B cell (primary cell): ENCODE results near the gene ZNF385A. TPM values are rescaled to one million over a fixed set of nuclear protein-coding genes. Genes with fewer than 3 reads are reported as not detected.

Experiments used
- ATAC-seq: fragments of 200-7000 bp; cut with Tn5 transposase; one replicate; pipeline ENCODE4 v1.10.0; 2021; ENCODE audit warnings: low read depth, mild to moderate bottlenecking, moderate number of reproducible peaks, moderate library complexity
- CTCF ChIA-PET: fragments of 350-600 bp; sonication (Branson Sonifier 250); formaldehyde crosslinking; loops from one replicate; lab custom pipeline; 2021; ENCODE audit warnings: antibody characterized with exemption, inconsistent platforms; lab: Charles Lee
- POLR2A ChIA-PET: fragments of 350-600 bp; sonication (Branson Sonifier 250); formaldehyde crosslinking; loops from one replicate; lab custom pipeline; 2021; ENCODE audit warnings: antibody characterized with exemption; lab: Charles Lee
- DNase-seq: peaks from one replicate; pipeline ENCODE4 v3.0.0; 2013
- H2AFZ ChIP-seq: 2 replicates; pipeline ENCODE4 v1.6.1; 2012; ENCODE audit warnings: mild to moderate bottlenecking, low read depth, low read length; ENCODE audit not compliant: insufficient read depth, poor library complexity, severe bottlenecking
- H3K27ac ChIP-seq, 2 donors: 1 replicate in 1 of 2; 2 replicates in 1 of 2; pipeline ENCODE4 v1.5.1; 2012 to 2013; ENCODE audit warnings: low read length in 2 of 2, mild to moderate bottlenecking in 2 of 2, moderate library complexity in 1 of 2
- H3K27me3 ChIP-seq, 4 experiments: fragments of 200-600 bp in 1 of 4; sonication (generic) in 1 of 4; replicated peaks in 1 of 4; 1 replicate in 2 of 4; 2 replicates in 2 of 4; pipeline versions ENCODE4 v1.6.1 to v1.7.0; 2013 to 2016; ENCODE audit warnings: low read length in 3 of 4, mild to moderate bottlenecking in 2 of 4, mixed read lengths in 1 of 4, moderate library complexity in 1 of 4; ENCODE audit not compliant: insufficient read depth in 4 of 4, control insufficient read depth in 3 of 4; ENCODE audit errors: control extremely low read depth in 1 of 4
- H3K36me3 ChIP-seq, 2 experiments: replicated peaks in 1 of 2; 1 replicate in 1 of 2; 2 replicates in 1 of 2; pipeline versions ENCODE4 v1.6.1 to v1.7.1; 2013; ENCODE audit warnings: low read length in 1 of 2; ENCODE audit not compliant: insufficient read depth in 2 of 2, control insufficient read depth in 1 of 2; ENCODE audit errors: control extremely low read depth in 1 of 2, extremely low read depth in 1 of 2
- H3K4me1 ChIP-seq, 2 donors: fragments of 200-600 bp in 1 of 2; sonication (generic) in 1 of 2; 1 replicate in 1 of 2; 2 replicates in 1 of 2; pipeline versions ENCODE4 v1.5.1 to v1.6.1; 2013 to 2017; ENCODE audit warnings: low read length in 2 of 2; ENCODE audit not compliant: control insufficient read depth in 2 of 2, insufficient read depth in 2 of 2
- H3K4me2 ChIP-seq: replicated peaks from 2 replicates; pipeline ENCODE3; 2012; ENCODE audit warnings: mild to moderate bottlenecking, low read depth, low read length; ENCODE audit not compliant: poor library complexity, severe bottlenecking
- H3K4me3 ChIP-seq, 5 experiments: fragments of 200-600 bp in 1 of 5; sonication (generic) in 1 of 5; 1 replicate in 3 of 5; 2 replicates in 2 of 5; pipeline versions ENCODE4 v1.5.1 to v1.7.0; 2011 to 2016; ENCODE audit warnings: low read length in 4 of 5, mild to moderate bottlenecking in 4 of 5, low read depth in 2 of 5, control low read depth in 1 of 5, moderate library complexity in 1 of 5; ENCODE audit not compliant: insufficient read depth in 1 of 5; ENCODE audit errors: control extremely low read depth in 1 of 5, extremely low read depth in 1 of 5
- H3K79me2 ChIP-seq: fragments of 200-600 bp; sonication (generic); one replicate; pipeline ENCODE4 v1.6.0; 2016; ENCODE audit warnings: low read length; ENCODE audit not compliant: control insufficient read depth, insufficient read depth
- H3K9ac ChIP-seq: fragments of 200-600 bp; sonication (generic); 2 replicates; pipeline ENCODE4 v1.6.1; 2017; ENCODE audit warnings: mild to moderate bottlenecking, low read length, moderate library complexity
- H3K9me3 ChIP-seq, 3 donors: one replicate each; pipeline versions ENCODE4 v1.6.1 to v1.7.1; 2013; ENCODE audit warnings: low read length in 2 of 3; ENCODE audit not compliant: control insufficient read depth in 2 of 3, insufficient read depth in 1 of 3; ENCODE audit errors: control extremely low read depth in 1 of 3
- H4K20me1 ChIP-seq: 2 replicates; pipeline ENCODE4 v1.6.0; 2012; ENCODE audit warnings: mild to moderate bottlenecking, low read length; ENCODE audit not compliant: insufficient read depth, control insufficient read depth, poor library complexity, severe bottlenecking
- H3K27ac Mint-ChIP-seq: one replicate; pipeline ENCODE4 v1.8.0; 2021; ENCODE audit warnings: mixed read lengths
- H3K27me3 Mint-ChIP-seq: one replicate; pipeline ENCODE4 v1.8.0; 2021; ENCODE audit warnings: mixed read lengths
- H3K4me1 Mint-ChIP-seq: one replicate; pipeline ENCODE4 v1.8.0; 2021; ENCODE audit warnings: mixed read lengths
- H3K4me3 Mint-ChIP-seq: one replicate; pipeline ENCODE4 v1.8.0; 2021; ENCODE audit warnings: mixed read lengths
- H3K9me3 Mint-ChIP-seq: one replicate; pipeline ENCODE4 v1.8.0; 2022; ENCODE audit warnings: mixed read lengths; ENCODE audit not compliant: insufficient read depth
- CTCF ChIP-seq: fragments of 200-600 bp; IDR thresholded peaks from one replicate; pipeline ENCODE4 v1.8.0; 2022; ENCODE audit warnings: antibody characterized with exemption, mild to moderate bottlenecking
- EZH2 ChIP-seq: IDR thresholded peaks from 2 replicates; pipeline ENCODE4 v1.6.1; 2012; ENCODE audit warnings: borderline replicate concordance, low read depth, mild to moderate bottlenecking, moderate library complexity, low read length; ENCODE audit not compliant: insufficient read depth, poor library complexity, severe bottlenecking
- WGBS: methylation state at CpG from one replicate; pipeline ENCODE4 v1.1.5; 2013; ENCODE audit warnings: missing lambda C conversion rate; ENCODE audit not compliant: insufficient coverage; 5-methylcytosine and 5-hydroxymethylcytosine counted together
- intact Hi-C: fragments of 100-400 bp; cut with micrococcal nuclease; formaldehyde crosslinking; loops from one replicate; pipeline ENCODE4 v1.10.0; 2022
- polyA plus RNA-seq: library from polyadenylated mRNA; depleted of rRNA; stranded (reverse); fragments of >200 nt; gene quantifications from 2 replicates; pipeline ENCODE4 v1.2.3, GENCODE V29; 2012
- total RNA-seq, 2 donors: library from RNA; stranded (reverse); fragments of 120-200 nt in 1 of 2; gene quantifications; 1 replicate in 1 of 2; 2 replicates in 1 of 2; pipeline versions ENCODE4 v1.2.3 to v1.2.4, GENCODE V29; 2013 to 2022

ZNF385A gene
- total and polyA plus RNA-seq, 2 donors (not counting 1 experiment from before 2014, with no cell fraction given): 4.9 to 5.1 TPM

DNA sequence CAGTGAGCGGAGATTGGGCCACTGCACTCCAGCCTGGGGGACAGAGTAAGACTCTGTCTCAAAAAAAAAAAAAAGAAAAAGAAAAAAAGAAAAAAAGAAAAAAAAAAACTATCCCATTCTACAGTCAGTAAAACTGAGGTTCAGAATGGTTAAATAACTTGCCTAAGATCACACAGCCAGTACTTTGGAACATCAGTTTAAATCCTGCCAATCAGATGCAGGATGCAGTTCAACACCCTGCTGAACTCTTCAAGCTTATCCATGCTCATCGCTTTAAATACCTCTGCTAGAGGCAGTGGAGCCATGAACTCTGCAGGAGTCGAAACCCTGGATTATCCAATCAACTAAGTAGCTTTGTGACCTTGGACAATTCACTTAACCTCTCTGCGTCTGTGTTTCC, 3.4 kb downstream of the ZNF385A start:
- CTCF ChIA-PET: interaction anchor here (0.6 to 5.0 kb wide), 20 partner anchors 10 to 186 kb away, joined by 3 to 49 read pairs (median 16); partner anchors contain the start of gene COPZ1
- Mint-ChIP-seq H3K27me3 (no peaks in the 10 kb centered on the region), H3K4me3 (no peak overlapping the region), H3K4me1 (peaks cover 47% of the 10 kb centered on the region), H3K9me3 (no peaks in the 10 kb centered on the region), H3K27ac (peak overlapping the region; percentile 37)
- Histone ChIP-seq H3K4me3 (no peak overlapping the region), H3K9ac (no peak overlapping the region), H3K36me3 (peaks cover 0 to 23% of the 10 kb centered on the region in 2 experiments), H3K27ac (no peak overlapping the region), H3K9me3 (no peaks in the 10 kb centered on the region), H3K27me3 (no peaks in the 10 kb centered on the region), H2AFZ (no peak overlapping the region), H4K20me1 (peaks cover 8% of the 10 kb centered on the region), H3K4me2 (no peak overlapping the region), H3K4me1 (peaks cover 42 to 60% of the 10 kb centered on the region in 2 donors), H3K79me2 (peaks cover 35% of the 10 kb centered on the region)
- no CpG with 5 or more reads among the region's 4 CpGs for WGBS
- POLR2A ChIA-PET: interaction anchor here (0.7 kb wide), 1 partner anchor 22 kb away, joined by 4 read pairs; no protein-coding TSS in a partner anchor
- intact Hi-C loops: no loop called here
- TF ChIP-seq CTCF (no peak), EZH2 (no peak)
- ATAC-seq (no peak), DNase-seq (no peak)

DNA sequence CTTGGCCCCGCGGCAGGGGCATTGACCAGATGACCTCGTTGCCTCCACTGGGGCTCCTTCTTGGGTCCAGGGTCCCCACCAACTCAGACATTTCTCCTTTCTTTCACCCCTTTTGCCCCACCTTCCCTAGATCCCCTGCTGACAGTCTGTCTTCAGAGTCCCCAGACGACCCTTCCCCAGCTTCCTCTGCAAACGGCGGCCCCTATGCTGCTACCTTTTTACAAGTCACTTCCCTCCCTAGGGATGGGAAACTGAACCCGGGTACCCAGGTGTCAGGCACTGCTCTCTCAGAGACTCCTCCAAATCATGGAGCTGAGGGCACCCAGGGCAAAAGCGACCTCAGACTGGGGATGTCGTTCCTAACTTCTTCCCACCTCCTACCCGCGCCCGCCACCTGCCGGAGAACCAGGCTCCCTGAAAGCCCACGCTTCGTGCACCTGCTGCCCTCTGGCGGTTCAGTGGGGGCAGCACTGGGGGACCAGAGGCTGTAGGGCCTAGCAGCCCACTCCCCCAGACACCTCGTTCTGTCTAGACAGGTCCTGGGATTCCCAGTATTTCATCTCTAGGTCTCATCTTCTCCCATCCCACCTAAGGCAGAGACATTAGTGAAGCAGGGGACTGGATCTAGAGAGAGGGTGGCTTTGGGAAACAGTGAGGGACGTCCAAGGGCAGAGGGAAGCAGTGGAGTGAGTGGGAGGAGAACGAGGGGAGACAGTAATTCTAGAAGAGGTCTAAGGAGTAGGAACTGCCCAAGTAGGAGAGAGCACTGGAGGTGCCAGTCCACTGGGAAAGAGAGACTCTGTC, 4.9 kb downstream of the ZNF385A start:
- ATAC-seq: peak; percentile 90
- no peaks in the 10 kb centered on the region for H3K27me3 ChIP-seq
- peak overlapping the region; percentile 68 for H3K4me2 ChIP-seq
- H3K27ac ChIP-seq: no peak overlapping the region
- Mint-ChIP-seq H3K4me3 (peak overlapping the region; percentile 77), H3K9me3 (no peaks in the 10 kb centered on the region), H3K27ac (peak overlapping the region; percentile 62), H3K27me3 (no peaks in the 10 kb centered on the region), H3K4me1 (peaks cover 35% of the 10 kb centered on the region)
- peaks cover 26 to 45% of the 10 kb centered on the region in 2 donors for H3K4me1 ChIP-seq
- H3K36me3 ChIP-seq: peaks cover 0 to 28% of the 10 kb centered on the region in 2 experiments
- peak overlapping the region; percentile 30 for H3K9ac ChIP-seq
- CTCF ChIA-PET: interaction anchor here (0.6 to 5.0 kb wide), 34 partner anchors 8 to 392 kb away, joined by 3 to 49 read pairs (median 4); partner anchors contain the start of genes COPZ1, HNRNPA1 and NCKAP1L
- peaks cover 35% of the 10 kb centered on the region for H3K79me2 ChIP-seq
- peak overlapping the region; percentile 69 for H2AFZ ChIP-seq
- H3K9me3 ChIP-seq: no peaks in the 10 kb centered on the region
- WGBS: 31% methylated on average over 17 of the region's 19 CpGs
- POLR2A ChIA-PET: interaction anchor here (0.5 kb wide), 1 partner anchor 168 kb away, joined by 3 read pairs; no protein-coding TSS in a partner anchor
- intact Hi-C loops: loop anchor here (1.0 kb wide), 1 partner anchor 11 kb away; no protein-coding TSS in a partner anchor
- no peak for TF ChIP-seq EZH2
- peak; percentile 100 for TF ChIP-seq CTCF
- H4K20me1 ChIP-seq: peaks cover 8% of the 10 kb centered on the region
- peak overlapping the region in 3 of 5 experiments; percentile 11 to 43 (median 40) for H3K4me3 ChIP-seq
- peak; percentile 88 for DNase-seq
